ENCODE data around the gene HTRA3. TPM values are rescaled to one million over a fixed set of nuclear protein-coding genes. Genes with fewer than 3 reads are reported as not detected.

The HTRA3 gene
- total RNA-seq, 4 donors from 2014 or later, result 22.8 to 65.3 (median 29.5) TPM

DNA sequence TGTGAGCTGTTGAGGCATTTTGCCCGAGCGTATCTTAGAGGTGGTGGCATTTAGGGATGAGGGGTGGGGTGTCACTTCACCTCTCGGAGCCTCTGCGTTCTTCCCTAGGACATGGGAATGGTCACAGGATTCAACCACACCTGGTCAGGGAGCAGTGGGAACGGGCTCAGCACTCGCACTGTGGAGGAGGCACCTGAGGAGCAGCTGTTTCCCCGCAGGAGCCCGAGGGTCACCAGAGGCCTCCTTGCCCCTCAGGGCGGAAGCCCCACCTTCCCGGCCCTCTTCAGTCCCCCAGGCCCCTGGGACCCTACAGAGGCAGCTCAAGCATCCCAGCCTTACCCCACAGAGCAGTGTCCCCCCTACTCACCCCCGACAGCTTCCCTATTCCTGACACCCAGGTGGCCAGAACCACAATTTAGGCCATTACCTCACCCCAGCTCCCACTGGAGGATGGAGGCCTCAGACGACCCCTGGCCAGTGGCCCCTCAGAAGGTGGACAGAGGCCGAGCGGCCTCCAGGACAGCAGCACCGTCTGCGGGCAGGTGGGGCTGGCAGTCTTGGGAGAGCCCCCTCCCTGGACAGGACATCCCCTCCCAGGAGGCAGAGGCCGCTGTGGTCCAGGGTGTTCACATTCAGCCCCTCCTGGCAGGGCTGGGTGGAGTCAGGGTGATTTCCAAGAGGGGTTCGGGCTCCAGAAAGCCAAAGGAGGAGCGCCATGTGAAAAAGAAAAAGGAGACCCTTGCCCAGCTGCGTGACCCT lies 4.2 kb upstream of the HTRA3 start:
- no peaks in the 10 kb centered on the region for H3K36me3 ChIP-seq
- no peak for TF ChIP-seq POLR2A (IDR thresholded peaks at IDR 0.05)
- TF ChIP-seq, protein P1, sequence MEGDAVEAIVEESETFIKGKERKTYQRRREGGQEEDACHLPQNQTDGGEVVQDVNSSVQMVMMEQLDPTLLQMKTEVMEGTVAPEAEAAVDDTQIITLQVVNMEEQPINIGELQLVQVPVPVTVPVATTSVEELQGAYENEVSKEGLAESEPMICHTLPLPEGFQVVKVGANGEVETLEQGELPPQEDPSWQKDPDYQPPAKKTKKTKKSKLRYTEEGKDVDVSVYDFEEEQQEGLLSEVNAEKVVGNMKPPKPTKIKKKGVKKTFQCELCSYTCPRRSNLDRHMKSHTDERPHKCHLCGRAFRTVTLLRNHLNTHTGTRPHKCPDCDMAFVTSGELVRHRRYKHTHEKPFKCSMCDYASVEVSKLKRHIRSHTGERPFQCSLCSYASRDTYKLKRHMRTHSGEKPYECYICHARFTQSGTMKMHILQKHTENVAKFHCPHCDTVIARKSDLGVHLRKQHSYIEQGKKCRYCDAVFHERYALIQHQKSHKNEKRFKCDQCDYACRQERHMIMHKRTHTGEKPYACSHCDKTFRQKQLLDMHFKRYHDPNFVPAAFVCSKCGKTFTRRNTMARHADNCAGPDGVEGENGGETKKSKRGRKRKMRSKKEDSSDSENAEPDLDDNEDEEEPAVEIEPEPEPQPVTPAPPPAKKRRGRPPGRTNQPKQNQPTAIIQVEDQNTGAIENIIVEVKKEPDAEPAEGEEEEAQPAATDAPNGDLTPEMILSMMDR (IDR thresholded peaks at IDR 0.05), result no peak
- H3K4me3 ChIP-seq, result no peak overlapping the region
- intact Hi-C loops (cut with DNase I; ENCODE audit: low total_unique reads), result no loop called here
- no peaks in the 10 kb centered on the region for H3K9me3 ChIP-seq
- DNase-seq, result no peak
- no peak overlapping the region for H3K27ac ChIP-seq
- H3K27me3 ChIP-seq, result no peaks in the 10 kb centered on the region
- H3K4me1 ChIP-seq, result peaks cover 0 to 12% of the 10 kb centered on the region in 2 donors

DNA sequence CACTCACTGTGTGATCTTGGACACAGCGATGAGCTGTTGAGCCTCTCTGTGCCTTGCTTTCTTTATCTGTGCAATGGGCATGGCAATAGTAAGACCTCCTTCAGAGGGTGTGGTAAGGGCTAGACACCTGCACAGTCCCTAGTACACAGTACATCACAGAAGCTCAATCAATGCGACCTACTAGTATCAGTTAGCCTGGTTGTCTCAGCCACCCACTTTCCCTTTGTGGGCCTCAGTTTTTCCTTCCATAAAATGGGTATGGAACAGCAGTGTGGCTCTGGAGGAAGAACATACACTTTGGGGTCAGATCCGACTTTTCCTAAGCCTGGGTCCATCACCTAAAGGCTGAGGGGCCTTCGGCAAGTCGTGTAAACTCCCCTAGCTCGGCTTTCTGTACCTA lies 3.5 kb upstream of the HTRA3 start:
- Histone ChIP-seq H3K9me3 (no peaks in the 10 kb centered on the region), H3K4me1 (peaks cover 0 to 12% of the 10 kb centered on the region in 2 donors), H3K36me3 (no peaks in the 10 kb centered on the region), H3K4me3 (no peak overlapping the region), H3K27me3 (no peaks in the 10 kb centered on the region), H3K27ac (no peak overlapping the region)
- intact Hi-C loops (cut with DNase I; ENCODE audit: low total_unique reads), result no loop called here
- DNase-seq, result no peak
- TF ChIP-seq, protein P1 (IDR thresholded peaks at IDR 0.05), result no peak
- TF ChIP-seq POLR2A (IDR thresholded peaks at IDR 0.05), result no peak

DNA sequence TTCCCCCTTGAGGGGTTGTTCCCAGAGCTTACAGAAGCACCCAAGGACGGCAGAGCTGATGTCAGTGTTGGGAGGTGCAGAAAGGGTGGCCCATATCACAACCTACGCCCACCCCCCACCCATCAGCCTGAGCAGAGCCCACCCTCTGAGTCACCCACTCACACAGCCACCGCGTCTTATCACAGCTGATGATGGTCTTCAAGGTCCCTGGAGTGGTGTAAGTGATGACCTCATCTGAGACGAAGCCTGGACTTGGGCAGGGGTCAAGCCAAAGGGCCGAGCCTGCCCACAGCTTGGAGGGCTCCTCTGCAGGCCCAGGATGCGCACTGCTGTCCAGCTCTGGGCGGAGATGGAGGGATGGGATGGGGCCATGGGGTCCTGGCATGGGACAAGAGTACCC lies 3.0 kb upstream of the HTRA3 start:
- Histone ChIP-seq H3K27me3 (no peaks in the 10 kb centered on the region), H3K9me3 (no peaks in the 10 kb centered on the region), H3K27ac (peak overlapping the region in 1 of 2 donors; percentile 6), H3K4me1 (peaks cover 0 to 12% of the 10 kb centered on the region in 2 donors), H3K36me3 (no peaks in the 10 kb centered on the region), H3K4me3 (no peak overlapping the region)
- no peak for DNase-seq
- TF ChIP-seq, protein P1 (IDR thresholded peaks at IDR 0.05), result no peak
- TF ChIP-seq POLR2A (IDR thresholded peaks at IDR 0.05), result no peak
- intact Hi-C loops (cut with DNase I; ENCODE audit: low total_unique reads), result no loop called here

DNA sequence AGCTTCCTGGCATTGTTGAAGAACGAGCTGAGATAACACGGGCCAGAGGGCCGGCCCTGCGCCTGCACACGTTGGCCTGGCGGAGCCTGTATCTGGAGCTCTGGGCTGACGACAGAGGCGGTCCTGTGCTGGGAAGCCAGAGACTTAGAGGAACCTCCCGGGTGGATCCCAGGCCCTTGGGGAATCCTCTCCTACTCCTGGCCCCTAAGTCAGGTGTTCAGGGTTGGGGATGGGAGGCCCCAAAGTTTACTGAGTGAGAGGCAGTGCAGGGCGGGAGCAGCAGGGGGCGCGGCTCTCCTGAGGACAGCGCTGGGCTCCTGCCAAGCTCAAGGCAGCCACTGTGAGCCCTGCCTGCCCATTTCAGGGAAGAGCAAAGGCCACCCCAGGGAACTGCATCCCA lies 2.5 kb upstream of the HTRA3 start:
- TF ChIP-seq, protein P1 (IDR thresholded peaks at IDR 0.05), result peak; percentile 58 to 70 (median 66)
- TF ChIP-seq POLR2A (IDR thresholded peaks at IDR 0.05), result no peak
- peak overlapping the region in 1 of 2 donors; percentile 6 for H3K27ac ChIP-seq
- intact Hi-C loops (cut with DNase I; ENCODE audit: low total_unique reads), result no loop called here
- H3K4me1 ChIP-seq, result peaks cover 0 to 12% of the 10 kb centered on the region in 2 donors
- H3K4me3 ChIP-seq, result no peak overlapping the region
- no peaks in the 10 kb centered on the region for H3K36me3 ChIP-seq
- H3K27me3 ChIP-seq, result no peaks in the 10 kb centered on the region
- DNase-seq, result peak; percentile 71 to 74
- H3K9me3 ChIP-seq, result no peaks in the 10 kb centered on the region

DNA sequence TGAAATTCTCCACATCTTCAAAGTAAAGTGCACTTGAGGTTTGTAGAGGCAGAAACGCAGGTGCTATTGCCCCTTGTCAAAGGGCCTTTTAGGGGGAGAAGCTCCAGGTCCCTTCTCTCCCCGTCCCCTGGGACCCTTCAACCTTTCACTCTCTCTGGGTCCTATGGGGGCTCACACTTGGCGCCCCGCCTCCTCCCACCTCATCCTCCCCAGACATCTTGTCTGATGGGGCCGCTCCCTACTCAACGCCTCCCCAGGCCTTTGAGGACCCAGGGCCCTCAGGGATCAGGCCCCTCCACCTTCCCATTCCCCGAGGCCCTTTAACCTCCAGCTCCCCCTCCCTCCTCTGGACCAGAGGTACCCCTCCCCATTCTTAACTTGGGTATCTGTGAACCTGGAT lies 1.3 kb upstream of the HTRA3 start:
- no peak for DNase-seq
- Histone ChIP-seq H3K9me3 (no peaks in the 10 kb centered on the region), H3K27me3 (no peaks in the 10 kb centered on the region), H3K4me1 (peaks cover 0 to 12% of the 10 kb centered on the region in 2 donors), H3K36me3 (no peaks in the 10 kb centered on the region), H3K27ac (no peak overlapping the region), H3K4me3 (no peak overlapping the region)
- TF ChIP-seq, protein P1 (IDR thresholded peaks at IDR 0.05), result no peak
- no peak for TF ChIP-seq POLR2A (IDR thresholded peaks at IDR 0.05)
- intact Hi-C loops (cut with DNase I; ENCODE audit: low total_unique reads), result no loop called here

Data from uterus (tissue), 4 donors.